ENCODE measurements around the gene SAMD15.

The SAMD15 gene

DNA sequence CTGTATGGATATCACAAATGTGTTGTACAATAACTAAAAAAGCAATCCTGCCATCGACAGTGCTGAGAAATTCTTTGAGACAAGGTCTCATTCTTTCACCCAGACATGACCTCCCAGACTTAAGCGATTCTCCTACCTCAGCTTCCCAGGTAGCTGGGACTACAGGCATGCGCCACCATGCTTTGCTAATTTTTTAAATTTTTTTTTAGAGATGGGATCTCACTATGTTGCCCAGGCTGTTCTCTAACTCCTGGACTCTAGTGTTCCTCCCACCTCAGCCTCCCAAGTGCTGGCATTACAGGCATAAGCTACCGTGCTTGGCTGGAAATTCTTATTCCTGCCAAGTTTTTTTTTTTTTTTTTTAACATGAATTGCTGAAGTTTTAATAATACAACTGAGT lies 62.7 kb downstream of the SAMD15 start:
- ChIA-PET CTCF (no interaction called here), POLR2A (no interaction called here)
- no peaks in the 10 kb centered on the region for H3K9me3 ChIP-seq (ENCODE audit: control insufficient read depth, insufficient read depth, low read depth, low read length)
- no peak overlapping the region for H3K4me3 ChIP-seq (ENCODE audit: low read depth, low read length)
- H3K36me3 ChIP-seq (ENCODE audit: control insufficient read depth in 2 of 2, insufficient read depth in 1 of 2, low read length in 2 of 2), result peaks cover 42 to 63% of the 10 kb centered on the region in 2 experiments
- H3K27ac ChIP-seq (ENCODE audit: extremely low read depth, low read depth, low read length), result no peak overlapping the region
- H3K4me1 ChIP-seq (ENCODE audit: control insufficient read depth, insufficient read depth, low read length), result no peaks in the 10 kb centered on the region
- no peak for TF ChIP-seq ZNF777 (tag by site-specific recombination; IDR thresholded peaks at IDR 0.05; ENCODE audit: borderline replicate concordance)
- no peak for TF ChIP-seq ZBTB20 (tag by site-specific recombination; IDR thresholded peaks at IDR 0.05)
- TF ChIP-seq, protein P1, sequence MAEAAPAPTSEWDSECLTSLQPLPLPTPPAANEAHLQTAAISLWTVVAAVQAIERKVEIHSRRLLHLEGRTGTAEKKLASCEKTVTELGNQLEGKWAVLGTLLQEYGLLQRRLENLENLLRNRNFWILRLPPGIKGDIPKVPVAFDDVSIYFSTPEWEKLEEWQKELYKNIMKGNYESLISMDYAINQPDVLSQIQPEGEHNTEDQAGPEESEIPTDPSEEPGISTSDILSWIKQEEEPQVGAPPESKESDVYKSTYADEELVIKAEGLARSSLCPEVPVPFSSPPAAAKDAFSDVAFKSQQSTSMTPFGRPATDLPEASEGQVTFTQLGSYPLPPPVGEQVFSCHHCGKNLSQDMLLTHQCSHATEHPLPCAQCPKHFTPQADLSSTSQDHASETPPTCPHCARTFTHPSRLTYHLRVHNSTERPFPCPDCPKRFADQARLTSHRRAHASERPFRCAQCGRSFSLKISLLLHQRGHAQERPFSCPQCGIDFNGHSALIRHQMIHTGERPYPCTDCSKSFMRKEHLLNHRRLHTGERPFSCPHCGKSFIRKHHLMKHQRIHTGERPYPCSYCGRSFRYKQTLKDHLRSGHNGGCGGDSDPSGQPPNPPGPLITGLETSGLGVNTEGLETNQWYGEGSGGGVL (tag by site-specific recombination; IDR thresholded peaks at IDR 0.05), result no peak
- TF ChIP-seq, protein P2, sequence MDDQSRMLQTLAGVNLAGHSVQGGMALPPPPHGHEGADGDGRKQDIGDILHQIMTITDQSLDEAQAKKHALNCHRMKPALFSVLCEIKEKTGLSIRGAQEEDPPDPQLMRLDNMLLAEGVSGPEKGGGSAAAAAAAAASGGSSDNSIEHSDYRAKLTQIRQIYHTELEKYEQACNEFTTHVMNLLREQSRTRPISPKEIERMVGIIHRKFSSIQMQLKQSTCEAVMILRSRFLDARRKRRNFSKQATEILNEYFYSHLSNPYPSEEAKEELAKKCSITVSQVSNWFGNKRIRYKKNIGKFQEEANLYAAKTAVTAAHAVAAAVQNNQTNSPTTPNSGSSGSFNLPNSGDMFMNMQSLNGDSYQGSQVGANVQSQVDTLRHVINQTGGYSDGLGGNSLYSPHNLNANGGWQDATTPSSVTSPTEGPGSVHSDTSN (CRISPR knock-in tag; IDR thresholded peaks at IDR 0.05), result no peak
- no peak for TF ChIP-seq ZNF423 (tag by site-specific recombination; IDR thresholded peaks at IDR 0.05)
- no peak for TF ChIP-seq KLF9 (tag by site-specific recombination; IDR thresholded peaks at IDR 0.05; ENCODE audit: low read depth)
- no peak for TF ChIP-seq SCRT2 (tag by site-specific recombination; IDR thresholded peaks at IDR 0.05)
- TF ChIP-seq, protein P3, sequence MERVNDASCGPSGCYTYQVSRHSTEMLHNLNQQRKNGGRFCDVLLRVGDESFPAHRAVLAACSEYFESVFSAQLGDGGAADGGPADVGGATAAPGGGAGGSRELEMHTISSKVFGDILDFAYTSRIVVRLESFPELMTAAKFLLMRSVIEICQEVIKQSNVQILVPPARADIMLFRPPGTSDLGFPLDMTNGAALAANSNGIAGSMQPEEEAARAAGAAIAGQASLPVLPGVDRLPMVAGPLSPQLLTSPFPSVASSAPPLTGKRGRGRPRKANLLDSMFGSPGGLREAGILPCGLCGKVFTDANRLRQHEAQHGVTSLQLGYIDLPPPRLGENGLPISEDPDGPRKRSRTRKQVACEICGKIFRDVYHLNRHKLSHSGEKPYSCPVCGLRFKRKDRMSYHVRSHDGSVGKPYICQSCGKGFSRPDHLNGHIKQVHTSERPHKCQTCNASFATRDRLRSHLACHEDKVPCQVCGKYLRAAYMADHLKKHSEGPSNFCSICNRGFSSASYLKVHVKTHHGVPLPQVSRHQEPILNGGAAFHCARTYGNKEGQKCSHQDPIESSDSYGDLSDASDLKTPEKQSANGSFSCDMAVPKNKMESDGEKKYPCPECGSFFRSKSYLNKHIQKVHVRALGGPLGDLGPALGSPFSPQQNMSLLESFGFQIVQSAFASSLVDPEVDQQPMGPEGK (tag by site-specific recombination; IDR thresholded peaks at IDR 0.05), result no peak
- TF ChIP-seq ZNF585B (tag by site-specific recombination; IDR thresholded peaks at IDR 0.05), result no peak
- no peak for TF ChIP-seq ZNF140 (tag by site-specific recombination; IDR thresholded peaks at IDR 0.05)
- TF ChIP-seq, protein P4, sequence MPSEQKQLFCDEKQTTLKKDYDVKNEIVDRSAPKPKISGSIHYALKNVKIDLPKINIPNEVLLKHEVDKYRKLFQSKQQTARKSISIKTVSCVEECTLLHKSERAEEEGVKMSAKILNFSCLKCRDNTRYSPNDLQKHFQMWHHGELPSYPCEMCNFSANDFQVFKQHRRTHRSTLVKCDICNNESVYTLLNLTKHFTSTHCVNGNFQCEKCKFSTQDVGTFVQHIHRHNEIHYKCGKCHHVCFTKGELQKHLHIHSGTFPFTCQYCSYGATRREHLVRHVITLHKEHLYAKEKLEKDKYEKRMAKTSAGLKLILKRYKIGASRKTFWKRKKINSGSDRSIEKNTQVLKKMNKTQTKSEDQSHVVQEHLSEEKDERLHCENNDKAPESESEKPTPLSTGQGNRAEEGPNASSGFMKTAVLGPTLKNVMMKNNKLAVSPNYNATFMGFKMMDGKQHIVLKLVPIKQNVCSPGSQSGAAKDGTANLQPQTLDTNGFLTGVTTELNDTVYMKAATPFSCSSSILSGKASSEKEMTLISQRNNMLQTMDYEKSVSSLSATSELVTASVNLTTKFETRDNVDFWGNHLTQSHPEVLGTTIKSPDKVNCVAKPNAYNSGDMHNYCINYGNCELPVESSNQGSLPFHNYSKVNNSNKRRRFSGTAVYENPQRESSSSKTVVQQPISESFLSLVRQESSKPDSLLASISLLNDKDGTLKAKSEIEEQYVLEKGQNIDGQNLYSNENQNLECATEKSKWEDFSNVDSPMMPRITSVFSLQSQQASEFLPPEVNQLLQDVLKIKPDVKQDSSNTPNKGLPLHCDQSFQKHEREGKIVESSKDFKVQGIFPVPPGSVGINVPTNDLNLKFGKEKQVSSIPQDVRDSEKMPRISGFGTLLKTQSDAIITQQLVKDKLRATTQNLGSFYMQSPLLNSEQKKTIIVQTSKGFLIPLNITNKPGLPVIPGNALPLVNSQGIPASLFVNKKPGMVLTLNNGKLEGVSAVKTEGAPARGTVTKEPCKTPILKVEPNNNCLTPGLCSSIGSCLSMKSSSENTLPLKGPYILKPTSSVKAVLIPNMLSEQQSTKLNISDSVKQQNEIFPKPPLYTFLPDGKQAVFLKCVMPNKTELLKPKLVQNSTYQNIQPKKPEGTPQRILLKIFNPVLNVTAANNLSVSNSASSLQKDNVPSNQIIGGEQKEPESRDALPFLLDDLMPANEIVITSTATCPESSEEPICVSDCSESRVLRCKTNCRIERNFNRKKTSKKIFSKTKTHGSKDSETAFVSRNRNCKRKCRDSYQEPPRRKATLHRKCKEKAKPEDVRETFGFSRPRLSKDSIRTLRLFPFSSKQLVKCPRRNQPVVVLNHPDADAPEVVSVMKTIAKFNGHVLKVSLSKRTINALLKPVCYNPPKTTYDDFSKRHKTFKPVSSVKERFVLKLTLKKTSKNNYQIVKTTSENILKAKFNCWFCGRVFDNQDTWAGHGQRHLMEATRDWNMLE (tag by site-specific recombination; conservative IDR thresholded peaks at IDR 0.05; ENCODE audit: low read depth), result no peak
- TF ChIP-seq ZNF132 (tag by site-specific recombination; IDR thresholded peaks at IDR 0.05; ENCODE audit: borderline replicate concordance), result no peak
- TF ChIP-seq ZNF350 (tag by site-specific recombination; IDR thresholded peaks at IDR 0.05), result no peak
- no peak for TF ChIP-seq KLF10 (tag by site-specific recombination; IDR thresholded peaks at IDR 0.05)
- TF ChIP-seq ZNF510 (tag by site-specific recombination; IDR thresholded peaks at IDR 0.05; ENCODE audit: insufficient replicate concordance), result no peak
- no peak for TF ChIP-seq ZNF23 (tag by site-specific recombination; IDR thresholded peaks at IDR 0.05; ENCODE audit: borderline replicate concordance)
- TF ChIP-seq, protein P5, sequence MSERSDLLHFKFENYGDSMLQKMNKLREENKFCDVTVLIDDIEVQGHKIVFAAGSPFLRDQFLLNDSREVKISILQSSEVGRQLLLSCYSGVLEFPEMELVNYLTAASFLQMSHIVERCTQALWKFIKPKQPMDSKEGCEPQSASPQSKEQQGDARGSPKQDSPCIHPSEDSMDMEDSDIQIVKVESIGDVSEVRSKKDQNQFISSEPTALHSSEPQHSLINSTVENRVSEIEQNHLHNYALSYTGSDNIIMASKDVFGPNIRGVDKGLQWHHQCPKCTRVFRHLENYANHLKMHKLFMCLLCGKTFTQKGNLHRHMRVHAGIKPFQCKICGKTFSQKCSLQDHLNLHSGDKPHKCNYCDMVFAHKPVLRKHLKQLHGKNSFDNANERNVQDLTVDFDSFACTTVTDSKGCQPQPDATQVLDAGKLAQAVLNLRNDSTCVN (tag by site-specific recombination; optimal IDR thresholded peaks at IDR 0.05), result no peak
- TF ChIP-seq ZNF624 (tag by site-specific recombination; IDR thresholded peaks at IDR 0.05), result no peak
- TF ChIP-seq ZNF530 (tag by site-specific recombination; IDR thresholded peaks at IDR 0.05; ENCODE audit: low read depth), result no peak

All from HEK293 (cell line).